B cell (primary cell): Measurements from ENCODE around the gene NDUFB6.

ENCODE experiments used
- CTCF ChIP-seq: fragments of 200-600 bp; IDR thresholded peaks from one replicate; pipeline ENCODE4 v1.8.0; 2022; ENCODE audit warnings: antibody characterized with exemption, mild to moderate bottlenecking
- EZH2 ChIP-seq: IDR thresholded peaks from 2 replicates; pipeline ENCODE4 v1.6.1; 2012; ENCODE audit warnings: borderline replicate concordance, low read depth, mild to moderate bottlenecking, moderate library complexity, low read length; ENCODE audit not compliant: insufficient read depth, poor library complexity, severe bottlenecking

GRCh38 chr9:32579706-32580331 lies 6.9 kb upstream of the NDUFB6 start:
- peak; percentile 99 for TF ChIP-seq CTCF
- no peak for TF ChIP-seq EZH2
